Activated naive CD4-positive, alpha-beta T cell treated with anti-CD3 and anti-CD28 coated beads for 36 hours (primary cell): ENCODE results near the gene ATM. TPM values are rescaled to one million over a fixed set of nuclear protein-coding genes. Genes with fewer than 3 reads are reported as not detected.
A peak's percentile ranks its signal among the peaks of the same experiment; 100 is the strongest.
"Not testable (repeated sequence)": the region's sequence is repeated elsewhere in the genome, so short reads cannot be mapped to it uniquely, and the experiment has no call there.

Experiments used
- CTCF ChIA-PET: fragments of 350-600 bp; sonication (Branson Sonifier 250); formaldehyde crosslinking; loops from one replicate; lab custom pipeline; 2021; ENCODE audit warnings: antibody characterized with exemption; lab: Charles Lee
- DNase-seq: peaks from one replicate; pipeline ENCODE4 v3.0.0-alpha.2; 2020
- H3K27ac Mint-ChIP-seq: one replicate; pipeline ENCODE4 v1.8.0; 2021; ENCODE audit warnings: mild to moderate bottlenecking, mixed read lengths
- H3K27me3 Mint-ChIP-seq: one replicate; pipeline ENCODE4 v1.8.0; 2021; ENCODE audit warnings: low read depth, mixed read lengths
- H3K36me3 Mint-ChIP-seq: one replicate; pipeline ENCODE4 v1.8.0; 2021; ENCODE audit warnings: low read depth, mixed read lengths
- H3K4me1 Mint-ChIP-seq: one replicate; pipeline ENCODE4 v1.8.0; 2021; ENCODE audit warnings: low read depth, mixed read lengths
- H3K4me3 Mint-ChIP-seq: one replicate; pipeline ENCODE4 v1.8.0; 2021; ENCODE audit warnings: mild to moderate bottlenecking, moderate library complexity, mixed read lengths
- H3K9me3 Mint-ChIP-seq: one replicate; pipeline ENCODE4 v1.8.0; 2021; ENCODE audit warnings: mixed read lengths
- intact Hi-C: fragments of 100-400 bp; cut with micrococcal nuclease; formaldehyde crosslinking; loops from one replicate; pipeline ENCODE4 v1.15.1; 2023
- total RNA-seq, 2 experiments: library from RNA; stranded (reverse); gene quantifications; one replicate each; pipeline ENCODE4 v1.2.3, GENCODE V29; 2021

ATM gene
- total RNA-seq, 2 experiments from 2014 or later = 29.5 to 30.6 TPM

- Mint-ChIP-seq H3K9me3 (no peaks in the 10 kb centered on the region), H3K36me3 (peaks cover 11% of the 10 kb centered on the region), H3K27me3 (no peaks in the 10 kb centered on the region), H3K4me3 (peak overlapping the region; percentile 42), H3K27ac (peak overlapping the region; percentile 87), H3K4me1 (peaks cover 81% of the 10 kb centered on the region)
- intact Hi-C loops = loop anchor here (1.0 kb wide), 5 partner anchors 14 to 61 kb away; partner anchors contain the start of gene ATM
- CTCF ChIA-PET = interaction anchor here (0.7 to 9.1 kb wide), 5 partner anchors 10 to 648 kb away, joined by 3 to 87 read pairs (median 4); partner anchors contain the start of genes ATM and NPAT
- peak; percentile 54 for DNase-seq
These were observed 18.6 kb downstream of the ATM start for GRCh38 chr11:108241330-108242037.

GRCh38 chr11:108242422-108242821 is 19.6 kb downstream of the ATM start:
- peaks cover 10% of the 10 kb centered on the region for H3K36me3 Mint-ChIP-seq
- CTCF ChIA-PET = interaction anchor here (9.1 kb wide), 1 partner anchor 19 kb away, joined by 87 read pairs; the partner anchor contains the start of genes ATM and NPAT
- H3K27me3 Mint-ChIP-seq = no peaks in the 10 kb centered on the region
- peak; percentile 42 for DNase-seq
- intact Hi-C loops = loop anchor here (1.0 kb wide), 1 partner anchor 13 kb away; no protein-coding TSS in a partner anchor
- peaks cover 81% of the 10 kb centered on the region for H3K4me1 Mint-ChIP-seq
- no peaks in the 10 kb centered on the region for H3K9me3 Mint-ChIP-seq
- peak overlapping the region; percentile 87 for H3K27ac Mint-ChIP-seq
- no peak overlapping the region for H3K4me3 Mint-ChIP-seq

- Mint-ChIP-seq H3K9me3 (no peaks in the 10 kb centered on the region), H3K27ac (peak overlapping the region; percentile 63), H3K4me3 (no peak overlapping the region), H3K36me3 (peaks cover 5% of the 10 kb centered on the region), H3K4me1 (peaks cover 68% of the 10 kb centered on the region), H3K27me3 (no peaks in the 10 kb centered on the region)
- DNase-seq = no peak
- intact Hi-C loops = no loop called here
- CTCF ChIA-PET = interaction anchor here (0.6 to 0.9 kb wide), 2 partner anchors 9 to 47 kb away, joined by 3 to 4 read pairs; no protein-coding TSS in a partner anchor
These were observed 23.4 kb downstream of the ATM start for GRCh38 chr11:108246308-108246707.

GRCh38 chr11:108246885-108247284 is 24.0 kb downstream of the ATM start:
- H3K27me3 Mint-ChIP-seq = no peaks in the 10 kb centered on the region
- intact Hi-C loops = no loop called here
- peaks cover 68% of the 10 kb centered on the region for H3K4me1 Mint-ChIP-seq
- peak overlapping the region; percentile 63 for H3K27ac Mint-ChIP-seq
- H3K36me3 Mint-ChIP-seq = peaks cover 8% of the 10 kb centered on the region
- DNase-seq = no peak
- CTCF ChIA-PET = interaction anchor here (0.9 kb wide), 1 partner anchor 10 kb away, joined by 4 read pairs; no protein-coding TSS in a partner anchor
- H3K4me3 Mint-ChIP-seq = no peak overlapping the region
- H3K9me3 Mint-ChIP-seq = no peaks in the 10 kb centered on the region

GRCh38 chr11:108253176-108253575 is 30.3 kb downstream of the ATM start:
- Mint-ChIP-seq H3K27me3 (no peaks in the 10 kb centered on the region), H3K36me3 (peaks cover 16% of the 10 kb centered on the region), H3K9me3 (no peaks in the 10 kb centered on the region), H3K4me1 (peaks cover 52% of the 10 kb centered on the region), H3K4me3 (no peak overlapping the region), H3K27ac (no peak overlapping the region)
- DNase-seq = no peak
- CTCF ChIA-PET = interaction anchor here (0.8 to 1.6 kb wide), 3 partner anchors 13 to 26 kb away, joined by 3 to 5 read pairs (median 4); no protein-coding TSS in a partner anchor
- intact Hi-C loops = no loop called here

GRCh38 chr11:108269583-108269982 is 46.7 kb downstream of the ATM start:
- Mint-ChIP-seq H3K36me3 (peaks cover 29% of the 10 kb centered on the region), H3K4me1 (peaks cover 41% of the 10 kb centered on the region), H3K4me3 (no peak overlapping the region), H3K27me3 (no peaks in the 10 kb centered on the region), H3K9me3 (peaks cover 12% of the 10 kb centered on the region), H3K27ac (peak overlapping the region; percentile 82)
- CTCF ChIA-PET = no interaction called here
- peak; percentile 49 for DNase-seq
- intact Hi-C loops = loop anchor here (1.0 to 2.0 kb wide), 3 partner anchors 15 to 46 kb away; partner anchors contain the start of gene ATM

- peaks cover 25% of the 10 kb centered on the region for H3K9me3 Mint-ChIP-seq
- H3K36me3 Mint-ChIP-seq = peaks cover 49% of the 10 kb centered on the region
- peaks cover 68% of the 10 kb centered on the region for H3K4me1 Mint-ChIP-seq
- H3K27me3 Mint-ChIP-seq, H3K4me3 Mint-ChIP-seq, H3K27ac Mint-ChIP-seq, DNase-seq, intact Hi-C loops: not testable (repeated sequence)
- CTCF ChIA-PET = interaction anchor here (1.6 kb wide), 1 partner anchor 40 kb away, joined by 4 read pairs; no protein-coding TSS in a partner anchor
These were observed 54.2 kb downstream of the ATM start for GRCh38 chr11:108276985-108277616.

GRCh38 chr11:108278546-108278945 is 55.7 kb downstream of the ATM start:
- peak overlapping the region; percentile 41 for H3K27ac Mint-ChIP-seq
- intact Hi-C loops = loop anchor here (2.0 kb wide), 1 partner anchor 42 kb away; no protein-coding TSS in a partner anchor
- peaks cover 24% of the 10 kb centered on the region for H3K9me3 Mint-ChIP-seq
- no peak overlapping the region for H3K4me3 Mint-ChIP-seq
- H3K27me3 Mint-ChIP-seq = no peaks in the 10 kb centered on the region
- H3K4me1 Mint-ChIP-seq = peaks cover 63% of the 10 kb centered on the region
- CTCF ChIA-PET = interaction anchor here (0.6 to 1.1 kb wide), 2 partner anchors 26 to 29 kb away, joined by 3 to 5 read pairs; no protein-coding TSS in a partner anchor
- H3K36me3 Mint-ChIP-seq = peaks cover 41% of the 10 kb centered on the region
- peak; percentile 56 for DNase-seq

- Mint-ChIP-seq H3K4me3 (peak overlapping the region; percentile 5), H3K27ac (peak overlapping the region; percentile 37), H3K9me3 (peaks cover 21% of the 10 kb centered on the region), H3K36me3 (peaks cover 37% of the 10 kb centered on the region), H3K4me1 (peaks cover 61% of the 10 kb centered on the region), H3K27me3 (no peaks in the 10 kb centered on the region)
- intact Hi-C loops = loop anchor here (1.0 to 2.0 kb wide), 2 partner anchors 42 to 54 kb away; no protein-coding TSS in a partner anchor
- CTCF ChIA-PET = interaction anchor here (0.6 to 1.1 kb wide), 4 partner anchors 11 to 43 kb away, joined by 3 to 5 read pairs (median 4); no protein-coding TSS in a partner anchor
- DNase-seq = no peak
These were observed 56.1 kb downstream of the ATM start for GRCh38 chr11:108278954-108279353.

GRCh38 chr11:108286370-108286769 is 63.5 kb downstream of the ATM start:
- H3K27me3 Mint-ChIP-seq = no peaks in the 10 kb centered on the region
- peak overlapping the region; percentile 59 for H3K27ac Mint-ChIP-seq
- no peaks in the 10 kb centered on the region for H3K9me3 Mint-ChIP-seq
- intact Hi-C loops = loop anchor here (1.0 to 5.0 kb wide), 2 partner anchors 62 to 149 kb away; no protein-coding TSS in a partner anchor
- no peak for DNase-seq
- CTCF ChIA-PET = no interaction called here
- peaks cover 10% of the 10 kb centered on the region for H3K36me3 Mint-ChIP-seq
- no peak overlapping the region for H3K4me3 Mint-ChIP-seq
- peaks cover 38% of the 10 kb centered on the region for H3K4me1 Mint-ChIP-seq

GRCh38 chr11:108286956-108287355 is 64.1 kb downstream of the ATM start:
- DNase-seq = no peak
- Mint-ChIP-seq H3K36me3 (peaks cover 9% of the 10 kb centered on the region), H3K4me1 (peaks cover 42% of the 10 kb centered on the region), H3K9me3 (no peaks in the 10 kb centered on the region), H3K4me3 (no peak overlapping the region), H3K27ac (peak overlapping the region; percentile 59), H3K27me3 (no peaks in the 10 kb centered on the region)
- CTCF ChIA-PET = no interaction called here
- intact Hi-C loops = loop anchor here (1.0 to 5.0 kb wide), 2 partner anchors 63 to 150 kb away; no protein-coding TSS in a partner anchor

- not testable (repeated sequence) for H3K9me3 Mint-ChIP-seq, H3K27ac Mint-ChIP-seq, DNase-seq, H3K27me3 Mint-ChIP-seq, H3K4me3 Mint-ChIP-seq, H3K36me3 Mint-ChIP-seq
- CTCF ChIA-PET = interaction anchor here (0.9 kb wide), 1 partner anchor 63 kb away, joined by 3 read pairs; no protein-coding TSS in a partner anchor
- intact Hi-C loops = loop anchor here (5.0 kb wide), 1 partner anchor 152 kb away; no protein-coding TSS in a partner anchor
- peaks cover 39% of the 10 kb centered on the region for H3K4me1 Mint-ChIP-seq
These were observed 66.2 kb downstream of the ATM start for GRCh38 chr11:108289066-108289465.
